ENCODE results near the gene SERGEF.

The SERGEF gene

DNA sequence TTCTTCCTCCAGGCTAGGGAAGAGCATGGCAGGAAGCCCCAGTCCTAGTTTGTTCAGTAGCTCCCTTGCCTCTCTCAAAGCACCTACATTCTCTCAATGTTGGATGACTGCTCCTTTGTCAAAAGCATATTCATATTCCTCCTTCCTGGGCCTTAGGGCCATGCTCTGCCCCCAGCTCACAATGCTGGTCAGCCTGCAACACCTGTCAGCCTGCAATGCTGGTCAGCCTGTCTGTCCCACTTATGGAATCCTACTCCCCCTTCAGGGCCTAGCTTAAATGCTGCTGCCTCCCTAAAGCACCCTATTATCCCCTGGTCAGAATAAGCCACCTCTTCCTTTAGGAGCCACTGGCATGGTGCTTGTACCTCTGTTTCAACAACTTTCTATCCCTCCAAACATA, 45.2 kb downstream of the SERGEF start:
- no peak for DNase-seq (ENCODE audit: low read depth, low spot score)
- no peak overlapping the region for H3K4me3 ChIP-seq (ENCODE audit: low read length)

DNA sequence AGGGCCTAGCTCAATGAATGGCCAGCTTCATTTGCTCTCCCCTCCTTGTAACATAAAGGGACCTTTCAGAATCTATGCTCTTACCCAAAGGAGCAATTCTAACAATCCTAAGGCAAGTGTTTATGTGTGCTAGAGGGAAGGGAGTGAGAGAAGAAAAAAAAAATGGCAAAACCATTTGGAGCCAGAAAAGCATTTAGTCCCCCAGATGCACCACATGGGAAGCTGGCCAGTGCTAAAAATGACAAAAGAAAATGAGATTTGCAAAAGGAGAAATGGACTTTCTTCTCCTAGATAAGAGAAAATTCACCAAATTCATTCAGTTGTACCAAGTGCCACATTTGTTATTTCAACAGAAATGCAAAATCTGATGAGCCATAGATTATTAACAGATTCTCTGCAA, 52.8 kb downstream of the SERGEF start:
- no peak for DNase-seq (ENCODE audit: low read depth, low spot score)
- no peak overlapping the region for H3K4me3 ChIP-seq (ENCODE audit: low read length)

DNA sequence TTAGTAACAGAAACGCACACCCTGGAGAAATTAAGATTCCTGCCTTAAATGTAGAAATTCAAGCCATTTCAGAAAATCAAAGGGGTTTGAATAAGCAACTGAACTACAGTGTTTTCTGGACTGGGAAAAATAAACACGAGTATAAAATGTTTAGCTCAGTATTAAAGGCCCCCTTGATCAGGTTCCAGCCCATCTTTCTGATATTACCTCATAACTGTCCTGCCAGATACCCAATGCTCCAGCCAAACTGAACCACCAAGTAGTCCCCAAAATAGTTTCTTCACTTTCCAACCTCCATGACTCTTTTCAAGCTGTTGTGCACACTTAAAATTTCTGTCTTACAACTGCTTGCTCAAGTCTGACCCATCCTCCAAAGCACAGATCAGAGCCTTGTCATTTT, 54.4 kb downstream of the SERGEF start:
- no peak overlapping the region for H3K4me3 ChIP-seq (ENCODE audit: low read length)
- no peak for DNase-seq (ENCODE audit: low read depth, low spot score)

GRCh38 chr11:17954395-17955252, 58.2 kb downstream of the SERGEF start:
- H3K4me3 ChIP-seq (ENCODE audit: low read length): no peak overlapping the region
- DNase-seq (ENCODE audit: low read depth, low spot score): no peak

GRCh38 chr11:17952487-17952886, 60.4 kb downstream of the SERGEF start:
- no peak overlapping the region for H3K4me3 ChIP-seq (ENCODE audit: low read length)

GRCh38 chr11:17951685-17952388, 61.0 kb downstream of the SERGEF start:
- no peak for DNase-seq (ENCODE audit: low read depth, low spot score)
- H3K4me3 ChIP-seq (ENCODE audit: low read length): no peak overlapping the region

More at GRCh38 chr11:17952487-17952886, 60.4 kb downstream of the SERGEF start:
- DNase-seq (ENCODE audit: low read depth, low spot score): no peak

DNA sequence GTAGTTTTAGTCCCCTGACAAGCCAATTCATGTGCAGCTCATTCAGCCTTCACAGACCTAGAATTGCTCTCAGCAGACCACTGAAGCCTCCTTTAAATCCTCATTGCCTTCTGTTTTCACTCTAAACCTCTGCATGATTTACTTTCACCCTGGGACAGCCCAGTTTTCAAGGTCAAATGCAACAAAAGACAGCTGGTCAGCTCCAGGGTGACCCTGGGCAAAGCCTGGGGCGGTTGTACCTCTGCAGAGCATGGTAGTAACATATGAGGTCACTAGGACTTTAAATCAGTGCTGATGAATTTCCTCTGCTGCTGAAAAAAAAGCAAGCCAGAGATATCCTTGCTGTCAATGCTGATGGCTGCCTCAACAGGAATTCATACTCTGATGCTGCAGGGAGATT, 62.2 kb downstream of the SERGEF start:
- no peak for DNase-seq (ENCODE audit: low read depth, low spot score)
- no peak overlapping the region for H3K4me3 ChIP-seq (ENCODE audit: low read length)

DNA sequence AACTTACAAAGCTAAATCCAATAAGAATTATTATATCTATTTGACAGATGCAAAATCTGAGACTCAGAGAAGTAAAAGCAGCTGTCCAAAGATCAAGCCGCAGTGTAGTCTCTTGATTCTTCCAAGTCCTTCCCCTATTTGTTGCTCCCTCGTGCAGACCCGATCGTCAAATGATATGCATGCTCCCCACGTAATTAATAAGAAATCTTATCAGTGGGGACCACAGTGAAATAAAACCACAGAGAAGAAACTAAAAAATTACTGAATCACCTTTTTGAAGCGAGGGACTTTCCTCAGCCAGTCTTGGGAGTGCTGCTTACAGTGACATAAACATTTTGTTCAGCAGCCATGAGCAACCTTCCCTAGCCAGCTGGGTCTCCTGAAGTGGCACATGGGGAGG, 64.6 kb downstream of the SERGEF start:
- H3K4me3 ChIP-seq (ENCODE audit: low read length): no peak overlapping the region
- no peak for DNase-seq (ENCODE audit: low read depth, low spot score)

DNA sequence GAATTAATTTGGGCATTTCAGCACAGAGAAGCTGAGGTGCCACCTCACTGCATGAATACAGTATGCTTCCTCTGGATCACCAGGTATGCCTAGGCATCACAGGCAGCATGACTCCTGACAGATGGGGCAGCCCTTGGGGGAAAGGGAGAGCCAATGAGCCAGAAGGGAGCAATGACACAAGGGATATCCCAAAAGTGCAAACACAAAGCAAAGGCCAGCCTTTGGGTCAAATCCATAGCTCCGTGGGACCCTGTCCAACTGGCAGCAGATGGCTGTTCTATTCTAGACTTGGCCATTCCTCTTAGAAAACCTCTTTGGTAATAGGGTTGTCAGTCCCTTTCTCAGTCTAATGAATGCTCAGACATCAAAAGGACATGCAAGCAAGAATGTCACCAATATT, 73.3 kb downstream of the SERGEF start:
- no peak overlapping the region for H3K4me3 ChIP-seq (ENCODE audit: low read length)
- no peak for DNase-seq (ENCODE audit: low read depth, low spot score)

- no peak for DNase-seq (ENCODE audit: low read depth, low spot score)
- H3K4me3 ChIP-seq (ENCODE audit: low read length): no peak overlapping the region
These were observed 76.1 kb downstream of the SERGEF start for GRCh38 chr11:17936790-17937189.

- DNase-seq (ENCODE audit: low read depth, low spot score): no peak
- no peak overlapping the region for H3K4me3 ChIP-seq (ENCODE audit: low read length)
These were observed 78.7 kb downstream of the SERGEF start for GRCh38 chr11:17934194-17934593.

DNA sequence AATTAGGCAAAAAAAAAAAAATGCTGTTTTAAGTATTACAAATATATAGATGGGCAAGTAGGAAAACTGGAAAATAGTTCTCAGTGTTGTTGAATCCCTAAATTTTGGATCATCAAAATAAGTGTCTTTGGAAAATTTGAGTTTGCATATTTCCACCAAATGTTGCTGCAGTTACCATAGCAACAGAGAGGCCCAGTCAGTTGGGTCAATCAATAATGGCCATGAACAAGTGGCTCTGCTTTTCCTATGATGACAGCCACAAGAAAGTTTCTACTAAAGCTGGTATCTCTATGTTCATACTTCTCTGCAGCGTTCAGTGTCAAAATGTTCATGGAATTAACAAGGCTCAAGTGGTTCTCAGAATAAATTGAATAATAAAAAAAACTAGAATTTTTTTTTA, 79.1 kb downstream of the SERGEF start:
- DNase-seq (ENCODE audit: low read depth, low spot score): no peak
- H3K4me3 ChIP-seq (ENCODE audit: low read length): no peak overlapping the region

DNA sequence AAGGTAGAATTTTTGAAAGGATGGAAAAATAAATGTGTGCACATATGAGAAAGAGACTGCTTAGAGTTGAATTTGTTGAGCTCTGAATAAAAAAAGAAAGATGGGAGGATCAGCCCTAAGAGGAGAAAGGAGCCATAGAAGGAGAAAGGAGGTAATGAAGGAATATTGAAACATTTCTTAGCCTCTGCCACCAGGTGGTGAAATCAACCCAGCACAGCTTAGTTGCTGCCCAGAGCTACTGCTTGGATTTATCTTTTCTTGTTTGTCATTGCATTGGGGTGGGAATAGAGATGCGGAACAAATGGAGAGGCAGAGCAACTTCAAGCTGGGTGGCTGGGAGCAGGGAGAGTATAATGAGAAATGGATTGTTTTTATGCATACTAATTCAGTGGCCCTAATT, 80.4 kb downstream of the SERGEF start:
- H3K4me3 ChIP-seq (ENCODE audit: low read length): no peak overlapping the region
- no peak for DNase-seq (ENCODE audit: low read depth, low spot score)

DNA sequence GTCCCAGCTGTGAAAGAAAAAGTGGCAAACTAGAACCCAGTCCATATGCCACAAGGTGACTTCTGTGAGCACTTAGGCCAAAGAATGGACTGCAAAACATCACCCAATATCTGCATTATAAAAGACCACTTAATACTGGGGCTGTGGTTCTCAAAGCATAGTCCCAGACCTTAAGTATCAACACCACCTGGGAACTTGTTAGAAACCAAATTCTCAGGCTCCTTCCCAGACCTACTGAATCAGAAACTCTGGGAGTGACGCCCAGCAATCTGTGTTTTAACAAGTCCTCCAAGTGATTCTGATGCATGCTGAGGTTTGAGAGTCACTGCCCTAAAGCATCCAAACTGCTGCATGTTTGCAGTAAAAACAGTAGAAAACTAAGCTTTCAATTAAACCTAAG, 81.3 kb downstream of the SERGEF start:
- no peak overlapping the region for H3K4me3 ChIP-seq (ENCODE audit: low read length)

DNA sequence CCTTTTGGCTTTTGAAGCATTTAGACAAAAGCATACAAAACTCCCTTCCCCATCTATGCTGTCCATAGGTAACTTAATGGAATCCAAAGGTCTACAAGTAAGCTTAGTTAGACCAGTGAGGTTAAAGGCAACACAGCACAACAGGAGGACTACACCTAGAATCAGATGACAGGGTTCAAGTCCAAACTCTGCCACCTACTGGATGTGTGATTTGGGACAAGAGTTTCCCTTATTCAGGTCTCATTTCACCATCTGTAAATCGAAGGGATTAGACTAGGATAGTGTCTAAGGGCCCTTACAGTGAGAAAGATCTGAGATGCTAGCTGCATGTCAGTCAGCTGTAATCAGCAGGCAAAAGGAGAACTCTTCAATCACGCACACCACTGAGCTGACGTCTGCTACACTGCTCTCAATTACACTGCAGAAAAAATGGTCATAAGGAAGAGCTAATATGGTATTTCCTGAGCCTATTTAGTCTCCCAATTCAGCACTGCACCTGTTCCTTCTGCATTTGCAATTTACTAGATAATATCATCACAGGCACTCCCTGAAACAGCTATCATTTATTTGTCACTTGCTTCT, 82.2 kb downstream of the SERGEF start:
- H3K4me3 ChIP-seq (ENCODE audit: low read length): no peak overlapping the region
- no peak for DNase-seq (ENCODE audit: low read depth, low spot score)

More for the DNA sequence above, 81.3 kb downstream of the SERGEF start:
- no peak for DNase-seq (ENCODE audit: low read depth, low spot score)

- no peak overlapping the region for H3K4me3 ChIP-seq (ENCODE audit: low read length)
- no peak for DNase-seq (ENCODE audit: low read depth, low spot score)
These were observed 83.7 kb downstream of the SERGEF start for GRCh38 chr11:17929171-17929570.

DNA sequence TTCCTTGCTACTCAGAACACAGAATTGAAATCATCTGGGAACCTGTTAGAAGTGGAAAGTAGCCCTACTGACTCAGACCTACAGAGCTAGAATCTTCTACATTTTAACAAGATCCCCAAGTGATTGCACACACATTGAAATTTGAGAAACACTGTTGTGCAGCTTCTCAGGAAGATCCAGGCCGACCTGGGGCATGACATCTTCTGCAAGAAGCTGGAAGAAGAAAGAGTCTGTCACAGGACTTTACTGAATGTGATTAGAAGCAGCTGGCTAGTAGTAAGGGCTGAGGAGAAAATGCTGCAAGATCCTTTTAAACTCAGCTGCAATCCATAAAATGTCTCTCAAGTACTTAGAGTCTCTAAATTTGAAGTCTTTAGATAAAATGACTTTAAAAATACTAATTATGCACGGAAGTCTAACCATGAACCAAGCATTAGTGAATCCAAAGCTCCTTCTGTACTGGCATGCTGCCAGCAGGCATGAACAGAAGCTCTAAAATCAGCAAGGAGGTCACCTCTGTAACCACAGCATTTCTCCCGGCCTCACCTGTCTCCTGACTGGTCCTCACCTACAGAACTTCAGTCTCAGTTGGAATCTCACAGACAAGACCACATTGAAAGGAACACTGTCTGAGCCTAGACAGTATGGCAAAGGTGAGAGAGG, 85.0 kb downstream of the SERGEF start:
- H3K4me3 ChIP-seq (ENCODE audit: low read length): no peak overlapping the region
- DNase-seq (ENCODE audit: low read depth, low spot score): no peak

- H3K4me3 ChIP-seq (ENCODE audit: low read length): no peak overlapping the region
- no peak for DNase-seq (ENCODE audit: low read depth, low spot score)
These were observed 85.8 kb downstream of the SERGEF start for GRCh38 chr11:17927041-17927440.

- no peak overlapping the region for H3K4me3 ChIP-seq (ENCODE audit: low read length)
- DNase-seq (ENCODE audit: low read depth, low spot score): no peak
These were observed 88.1 kb downstream of the SERGEF start for GRCh38 chr11:17924713-17925112.

- H3K4me3 ChIP-seq (ENCODE audit: low read length): no peak overlapping the region
- DNase-seq (ENCODE audit: low read depth, low spot score): no peak
These were observed 89.6 kb downstream of the SERGEF start for GRCh38 chr11:17923217-17923616.

Measured in Jurkat, Clone E6-1 (cell line).